ENCODE data around the gene BMPER.

DNA sequence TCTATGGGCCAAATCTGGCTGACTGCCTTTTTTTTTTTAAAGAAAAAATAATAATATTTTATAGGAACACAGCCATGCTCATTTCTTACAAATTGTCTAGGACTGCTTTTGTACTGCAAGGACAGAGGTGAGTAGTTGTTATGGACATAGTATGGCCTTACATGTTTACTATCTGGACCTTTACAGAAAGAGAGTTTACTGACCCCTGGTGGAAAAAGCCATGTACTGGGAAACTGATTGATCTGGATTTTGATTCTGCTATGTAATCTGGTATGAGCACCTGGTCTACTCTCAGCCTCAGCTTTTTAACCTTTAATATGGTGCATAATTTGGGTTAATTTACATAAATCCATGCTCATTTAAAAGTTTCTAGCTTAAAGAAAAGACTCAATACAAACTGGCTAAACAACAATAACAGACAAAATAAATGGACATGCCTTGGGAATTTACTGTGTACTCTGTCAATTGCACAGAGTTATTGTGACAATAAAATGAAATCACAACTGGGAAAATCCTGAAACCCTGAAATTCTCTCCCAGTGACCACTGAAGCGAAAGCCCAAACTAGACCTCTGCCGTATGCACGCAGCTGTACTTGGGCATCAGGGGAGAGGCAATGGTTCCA lies 260.7 kb downstream of the BMPER start:
- TF ChIP-seq, protein P1, sequence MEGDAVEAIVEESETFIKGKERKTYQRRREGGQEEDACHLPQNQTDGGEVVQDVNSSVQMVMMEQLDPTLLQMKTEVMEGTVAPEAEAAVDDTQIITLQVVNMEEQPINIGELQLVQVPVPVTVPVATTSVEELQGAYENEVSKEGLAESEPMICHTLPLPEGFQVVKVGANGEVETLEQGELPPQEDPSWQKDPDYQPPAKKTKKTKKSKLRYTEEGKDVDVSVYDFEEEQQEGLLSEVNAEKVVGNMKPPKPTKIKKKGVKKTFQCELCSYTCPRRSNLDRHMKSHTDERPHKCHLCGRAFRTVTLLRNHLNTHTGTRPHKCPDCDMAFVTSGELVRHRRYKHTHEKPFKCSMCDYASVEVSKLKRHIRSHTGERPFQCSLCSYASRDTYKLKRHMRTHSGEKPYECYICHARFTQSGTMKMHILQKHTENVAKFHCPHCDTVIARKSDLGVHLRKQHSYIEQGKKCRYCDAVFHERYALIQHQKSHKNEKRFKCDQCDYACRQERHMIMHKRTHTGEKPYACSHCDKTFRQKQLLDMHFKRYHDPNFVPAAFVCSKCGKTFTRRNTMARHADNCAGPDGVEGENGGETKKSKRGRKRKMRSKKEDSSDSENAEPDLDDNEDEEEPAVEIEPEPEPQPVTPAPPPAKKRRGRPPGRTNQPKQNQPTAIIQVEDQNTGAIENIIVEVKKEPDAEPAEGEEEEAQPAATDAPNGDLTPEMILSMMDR (IDR thresholded peaks at IDR 0.05): peak in 2 of 3 experiments; percentile 25 to 46
- no peak for TF ChIP-seq POLR2A (IDR thresholded peaks at IDR 0.05)

Measured in testis (tissue), 2 donors.